ENCODE results near the gene TCTA. TPM values are rescaled to one million over a fixed set of nuclear protein-coding genes. Genes with fewer than 3 reads are reported as not detected.

The TCTA gene
- total RNA-seq, 1 experiment from 2014 or later = 17.6 TPM

DNA sequence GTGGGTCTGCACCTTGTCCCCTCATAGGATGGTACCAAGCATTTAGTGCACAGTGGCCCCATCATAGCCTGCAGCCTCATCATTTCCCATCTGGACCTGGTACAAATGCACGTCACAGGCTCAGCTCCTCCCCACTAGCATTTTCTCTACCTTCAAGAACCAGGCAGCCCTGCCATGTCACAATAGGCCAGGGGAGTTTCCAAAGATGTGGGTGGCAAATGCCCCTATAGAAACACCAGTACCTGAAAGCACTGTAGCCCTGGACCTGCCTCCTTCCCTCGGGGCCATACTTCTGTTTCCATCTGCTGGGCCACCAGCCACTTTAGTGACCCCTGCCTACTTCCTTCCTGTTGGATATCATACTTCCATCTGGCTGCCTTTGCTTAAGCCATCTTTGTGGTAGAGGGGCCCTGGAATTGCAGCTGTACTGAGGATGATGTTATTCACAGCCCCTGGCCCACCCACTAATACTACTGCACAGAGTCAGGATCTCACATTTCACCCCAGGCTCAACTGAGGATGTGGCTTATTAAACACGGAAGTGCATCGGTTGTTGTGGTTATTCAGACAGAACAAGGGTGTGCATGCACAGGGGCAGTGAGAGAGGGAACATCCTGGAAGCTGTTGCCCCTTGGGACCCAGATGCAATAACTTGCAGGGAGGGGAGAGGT is 3.8 kb downstream of the TCTA start:
- intact Hi-C loops (cut with micrococcal nuclease; ENCODE audit: unreplicated experiment) (no loop called here), in situ Hi-C loops (cut with HindIII; ENCODE audit: low pct_unique_long_range_greater_than_20kb, low sequenced_read_pairs) (no loop called here)
- ChIA-PET CTCF (interaction anchor here (1.4 kb wide), 1 partner anchor 33 kb away, joined by 8 read pairs; no protein-coding TSS in a partner anchor), POLR2A (no interaction called here)
- DNase-seq (ENCODE audit: low read depth, low spot score) (no peak), ATAC-seq (no peak)
- Histone ChIP-seq H3K4me1 (ENCODE audit: control insufficient read depth, insufficient read depth, low read length) (peaks cover 8% of the 10 kb centered on the region), H3K9me3 (ENCODE audit: control insufficient read depth, insufficient read depth, low read depth, low read length) (no peaks in the 10 kb centered on the region), H3K4me3 (ENCODE audit: low read depth in 2 of 2, low read length in 2 of 2) (no peak overlapping the region), H3K27me3 (ENCODE audit: control insufficient read depth, insufficient read depth, low read length) (no peaks in the 10 kb centered on the region), H3K27ac (ENCODE audit: low read length) (no peak overlapping the region), H3K36me3 (ENCODE audit: control insufficient read depth, insufficient read depth, low read length) (peaks cover 5% of the 10 kb centered on the region; the same call in 1 of the 2 replicates)
- no TSS peak for BruUV-seq (replicated peaks)
- TF ChIP-seq TCF7L2 (IDR thresholded peaks at IDR 0.05; ENCODE audit: low read depth, low read length) (no peak), SIN3A (IDR thresholded peaks at IDR 0.05; ENCODE audit: borderline replicate concordance, insufficient read depth, low read depth, low read length) (no peak), POLR2AphosphoS5 (IDR thresholded peaks at IDR 0.05; ENCODE audit: low read depth, low read length) (no peak)
- TF ChIP-seq, protein P1, sequence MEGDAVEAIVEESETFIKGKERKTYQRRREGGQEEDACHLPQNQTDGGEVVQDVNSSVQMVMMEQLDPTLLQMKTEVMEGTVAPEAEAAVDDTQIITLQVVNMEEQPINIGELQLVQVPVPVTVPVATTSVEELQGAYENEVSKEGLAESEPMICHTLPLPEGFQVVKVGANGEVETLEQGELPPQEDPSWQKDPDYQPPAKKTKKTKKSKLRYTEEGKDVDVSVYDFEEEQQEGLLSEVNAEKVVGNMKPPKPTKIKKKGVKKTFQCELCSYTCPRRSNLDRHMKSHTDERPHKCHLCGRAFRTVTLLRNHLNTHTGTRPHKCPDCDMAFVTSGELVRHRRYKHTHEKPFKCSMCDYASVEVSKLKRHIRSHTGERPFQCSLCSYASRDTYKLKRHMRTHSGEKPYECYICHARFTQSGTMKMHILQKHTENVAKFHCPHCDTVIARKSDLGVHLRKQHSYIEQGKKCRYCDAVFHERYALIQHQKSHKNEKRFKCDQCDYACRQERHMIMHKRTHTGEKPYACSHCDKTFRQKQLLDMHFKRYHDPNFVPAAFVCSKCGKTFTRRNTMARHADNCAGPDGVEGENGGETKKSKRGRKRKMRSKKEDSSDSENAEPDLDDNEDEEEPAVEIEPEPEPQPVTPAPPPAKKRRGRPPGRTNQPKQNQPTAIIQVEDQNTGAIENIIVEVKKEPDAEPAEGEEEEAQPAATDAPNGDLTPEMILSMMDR (IDR thresholded peaks at IDR 0.05) = no peak
- TF ChIP-seq, protein P2, sequence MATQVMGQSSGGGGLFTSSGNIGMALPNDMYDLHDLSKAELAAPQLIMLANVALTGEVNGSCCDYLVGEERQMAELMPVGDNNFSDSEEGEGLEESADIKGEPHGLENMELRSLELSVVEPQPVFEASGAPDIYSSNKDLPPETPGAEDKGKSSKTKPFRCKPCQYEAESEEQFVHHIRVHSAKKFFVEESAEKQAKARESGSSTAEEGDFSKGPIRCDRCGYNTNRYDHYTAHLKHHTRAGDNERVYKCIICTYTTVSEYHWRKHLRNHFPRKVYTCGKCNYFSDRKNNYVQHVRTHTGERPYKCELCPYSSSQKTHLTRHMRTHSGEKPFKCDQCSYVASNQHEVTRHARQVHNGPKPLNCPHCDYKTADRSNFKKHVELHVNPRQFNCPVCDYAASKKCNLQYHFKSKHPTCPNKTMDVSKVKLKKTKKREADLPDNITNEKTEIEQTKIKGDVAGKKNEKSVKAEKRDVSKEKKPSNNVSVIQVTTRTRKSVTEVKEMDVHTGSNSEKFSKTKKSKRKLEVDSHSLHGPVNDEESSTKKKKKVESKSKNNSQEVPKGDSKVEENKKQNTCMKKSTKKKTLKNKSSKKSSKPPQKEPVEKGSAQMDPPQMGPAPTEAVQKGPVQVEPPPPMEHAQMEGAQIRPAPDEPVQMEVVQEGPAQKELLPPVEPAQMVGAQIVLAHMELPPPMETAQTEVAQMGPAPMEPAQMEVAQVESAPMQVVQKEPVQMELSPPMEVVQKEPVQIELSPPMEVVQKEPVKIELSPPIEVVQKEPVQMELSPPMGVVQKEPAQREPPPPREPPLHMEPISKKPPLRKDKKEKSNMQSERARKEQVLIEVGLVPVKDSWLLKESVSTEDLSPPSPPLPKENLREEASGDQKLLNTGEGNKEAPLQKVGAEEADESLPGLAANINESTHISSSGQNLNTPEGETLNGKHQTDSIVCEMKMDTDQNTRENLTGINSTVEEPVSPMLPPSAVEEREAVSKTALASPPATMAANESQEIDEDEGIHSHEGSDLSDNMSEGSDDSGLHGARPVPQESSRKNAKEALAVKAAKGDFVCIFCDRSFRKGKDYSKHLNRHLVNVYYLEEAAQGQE (IDR thresholded peaks at IDR 0.05; ENCODE audit: insufficient read depth in 1 of 2, low read depth in 2 of 2, low read length in 1 of 2) = no peak

DNA sequence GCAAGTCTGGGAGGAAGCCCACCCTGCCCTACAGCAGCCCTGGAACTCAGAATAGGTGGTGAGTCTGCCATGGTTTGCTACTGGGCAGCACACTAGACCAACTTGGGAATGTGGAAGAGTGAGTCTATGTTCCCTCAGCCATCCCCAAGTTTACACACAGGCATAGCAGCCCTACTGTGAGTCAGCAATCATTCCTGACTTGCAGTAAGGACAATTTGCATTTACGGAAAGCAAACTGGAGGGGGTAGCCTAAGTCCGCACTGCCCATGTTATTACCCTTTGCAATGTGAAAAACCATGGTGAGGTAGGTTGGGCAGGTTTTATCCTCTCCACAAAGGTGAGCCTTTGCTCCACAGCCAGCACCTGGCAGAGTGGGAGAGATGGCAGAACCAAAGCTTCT is 4.6 kb downstream of the TCTA start:
- POLR2A ChIA-PET = no interaction called here
- in situ Hi-C loops (cut with HindIII; ENCODE audit: low pct_unique_long_range_greater_than_20kb, low sequenced_read_pairs) = no loop called here

More for the DNA sequence above, 4.6 kb downstream of the TCTA start:
- Histone ChIP-seq H3K4me3 (ENCODE audit: low read depth in 2 of 2, low read length in 2 of 2) (no peak overlapping the region), H3K36me3 (ENCODE audit: control insufficient read depth, insufficient read depth, low read length) (peaks cover 3% of the 10 kb centered on the region; the same call in 1 of the 2 replicates), H3K27me3 (ENCODE audit: control insufficient read depth, insufficient read depth, low read length) (no peaks in the 10 kb centered on the region), H3K9me3 (ENCODE audit: control insufficient read depth, insufficient read depth, low read depth, low read length) (no peaks in the 10 kb centered on the region), H3K27ac (ENCODE audit: low read length) (no peak overlapping the region), H3K4me1 (ENCODE audit: control insufficient read depth, insufficient read depth, low read length) (peaks cover 8% of the 10 kb centered on the region)
- no TSS peak for BruUV-seq (replicated peaks)
- CTCF ChIA-PET = interaction anchor here (0.6 kb wide), 1 partner anchor 32 kb away, joined by 3 read pairs; no protein-coding TSS in a partner anchor
- intact Hi-C loops (cut with micrococcal nuclease; ENCODE audit: unreplicated experiment) = no loop called here
- TF ChIP-seq, protein P2 (IDR thresholded peaks at IDR 0.05; ENCODE audit: insufficient read depth in 1 of 2, low read depth in 2 of 2, low read length in 1 of 2) = no peak
- ATAC-seq (no peak), DNase-seq (ENCODE audit: low read depth, low spot score) (no peak)
